ENCODE measurements around the gene SPTBN4.

DNA sequence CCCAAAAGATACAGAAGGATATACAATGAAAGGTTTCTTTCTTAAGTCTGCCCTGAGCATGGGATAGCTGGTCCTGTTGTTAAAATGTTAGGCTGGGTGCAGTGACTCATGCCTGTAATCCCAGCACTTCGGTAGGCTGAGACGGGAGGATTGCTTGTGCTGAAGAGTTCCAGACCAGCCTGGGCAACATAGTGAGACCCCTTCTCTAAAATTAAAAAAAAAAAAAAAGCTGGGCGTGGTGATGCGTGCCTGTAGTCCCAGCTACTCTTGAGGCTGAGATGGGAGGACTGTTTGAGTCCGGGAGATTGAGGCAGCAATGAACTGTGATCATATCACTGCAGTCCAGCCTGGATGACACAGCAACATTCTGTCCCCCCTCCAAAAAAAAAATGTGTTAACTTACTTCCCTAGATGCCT lies 57.3 kb downstream of the SPTBN4 start:
- TF ChIP-seq SP1 (IDR thresholded peaks at IDR 0.05; ENCODE audit: low read depth, low read length) (no peak), NRF1 (conservative IDR thresholded peaks at IDR 0.05; ENCODE audit: low read depth, low read length) (no peak), SIX5 (IDR thresholded peaks at IDR 0.05; ENCODE audit: low read depth, low read length, severe bottlenecking) (no peak)
- TF ChIP-seq, protein P1, sequence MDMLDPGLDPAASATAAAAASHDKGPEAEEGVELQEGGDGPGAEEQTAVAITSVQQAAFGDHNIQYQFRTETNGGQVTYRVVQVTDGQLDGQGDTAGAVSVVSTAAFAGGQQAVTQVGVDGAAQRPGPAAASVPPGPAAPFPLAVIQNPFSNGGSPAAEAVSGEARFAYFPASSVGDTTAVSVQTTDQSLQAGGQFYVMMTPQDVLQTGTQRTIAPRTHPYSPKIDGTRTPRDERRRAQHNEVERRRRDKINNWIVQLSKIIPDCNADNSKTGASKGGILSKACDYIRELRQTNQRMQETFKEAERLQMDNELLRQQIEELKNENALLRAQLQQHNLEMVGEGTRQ (IDR thresholded peaks at IDR 0.05; ENCODE audit: borderline replicate concordance, low read depth, low read length) = no peak
